Thymus (tissue), 11 donors: ENCODE measurements around the gene CTNND2. TPM values are rescaled to one million over a fixed set of nuclear protein-coding genes. Genes with fewer than 3 reads are reported as not detected.

Experiments used
- DNase-seq, 9 donors: peaks; one replicate each; pipeline ENCODE4 v3.0.0-alpha.2; 2013; ENCODE audit warnings: low spot score in 9 of 9, low read depth in 6 of 9, missing footprints in 1 of 9
- H3K27ac ChIP-seq, 2 donors: one replicate each; pipeline ENCODE4 v1.5.1; 2013; ENCODE audit warnings: control low read depth in 1 of 2, low read depth in 1 of 2, low read length in 1 of 2, mild to moderate bottlenecking in 1 of 2, moderate library complexity in 1 of 2
- H3K27me3 ChIP-seq, 2 donors: one replicate each; pipeline ENCODE4 v1.5.1; 2013; ENCODE audit warnings: low read length in 1 of 2; ENCODE audit not compliant: control insufficient read depth in 2 of 2, insufficient read depth in 1 of 2
- H3K36me3 ChIP-seq, 2 donors: one replicate each; pipeline ENCODE4 v1.5.1; 2013; ENCODE audit warnings: low read length in 1 of 2, mild to moderate bottlenecking in 1 of 2, moderate library complexity in 1 of 2; ENCODE audit not compliant: control insufficient read depth in 2 of 2, insufficient read depth in 2 of 2
- H3K4me1 ChIP-seq, 2 donors: one replicate each; pipeline ENCODE4 v1.5.1; 2013; ENCODE audit warnings: low read length in 2 of 2; ENCODE audit not compliant: control insufficient read depth in 2 of 2, insufficient read depth in 2 of 2
- H3K4me3 ChIP-seq, 2 donors: one replicate each; pipeline ENCODE4 v1.5.1; 2013; ENCODE audit warnings: low read length in 2 of 2, control low read depth in 1 of 2, mild to moderate bottlenecking in 1 of 2
- H3K9me3 ChIP-seq, 2 donors: one replicate each; pipeline ENCODE4 v1.5.1; 2013; ENCODE audit warnings: low read length in 1 of 2, mild to moderate bottlenecking in 1 of 2; ENCODE audit not compliant: control insufficient read depth in 2 of 2, insufficient read depth in 1 of 2
- WGBS: extraction: QIAGEN DNeasy Blood & Tissue Kit; methylation state at CpG from one replicate; pipeline ENCODE4 v1.1.7; 2013; 5-methylcytosine and 5-hydroxymethylcytosine counted together
- polyA plus RNA-seq: library from polyadenylated mRNA; stranded (reverse); fragments of 200-250 nt; gene quantifications from one replicate; pipeline ENCODE4 v1.2.3, GENCODE V29; 2013
- total RNA-seq: library from RNA; stranded (reverse); fragments of 120-200 nt; gene quantifications from one replicate; pipeline ENCODE4 v1.2.4, GENCODE V29; 2013
- donor health status: healthy.

The CTNND2 gene
- total and polyA plus RNA-seq, 2 donors: 0.41 to 0.42 TPM

DNA sequence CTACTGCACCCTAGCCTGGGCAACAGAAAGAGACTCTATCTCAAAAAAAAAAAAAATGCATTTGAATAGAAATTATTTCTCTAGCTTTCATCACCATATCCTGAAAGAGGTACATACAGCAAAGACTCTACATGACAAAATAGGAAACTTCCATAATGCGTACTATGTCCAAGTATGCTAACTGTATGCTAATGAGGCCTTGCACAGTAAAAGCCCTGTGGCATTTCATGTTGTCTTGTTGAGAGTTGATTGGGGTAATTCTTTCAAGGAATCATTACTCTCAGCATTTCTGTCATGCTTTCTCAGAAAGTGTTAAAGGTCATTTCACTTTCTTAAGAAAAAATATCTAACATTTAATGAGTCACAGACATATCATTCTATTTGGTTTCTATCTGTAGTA is 393.4 kb downstream of the CTNND2 start:
- DNase-seq: no peak
- no peak overlapping the region for H3K27ac ChIP-seq

DNA sequence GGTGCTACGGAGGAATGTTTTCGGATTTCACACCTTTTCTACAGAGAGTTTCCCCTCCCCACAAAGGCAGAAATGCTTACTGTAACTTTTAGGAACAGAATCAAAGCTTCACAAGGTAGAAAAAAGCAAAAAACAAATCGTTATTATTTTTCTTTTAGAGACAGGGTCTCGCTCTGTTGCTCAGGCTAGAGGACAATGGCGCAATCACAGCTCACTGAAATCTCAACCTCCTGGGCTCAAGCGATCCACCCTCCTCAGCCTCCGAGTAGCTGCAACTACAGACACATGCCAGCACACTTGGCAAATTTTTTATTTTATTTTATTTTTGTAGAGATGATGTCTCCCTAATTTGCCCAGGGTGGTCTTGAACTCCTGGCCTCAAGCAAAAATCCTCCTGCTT is 394.5 kb downstream of the CTNND2 start:
- H3K4me1 ChIP-seq: no peaks in the 10 kb centered on the region
- no peak overlapping the region for H3K27ac ChIP-seq
- no peaks in the 10 kb centered on the region for H3K9me3 ChIP-seq
- no peak overlapping the region for H3K4me3 ChIP-seq
- DNase-seq: no peak
- H3K27me3 ChIP-seq: no peaks in the 10 kb centered on the region
- no peaks in the 10 kb centered on the region for H3K36me3 ChIP-seq
- WGBS: 92% methylated on average over 7 of the region's 7 CpGs

More for the DNA sequence above, 393.4 kb downstream of the CTNND2 start:
- no peaks in the 10 kb centered on the region for H3K4me1 ChIP-seq
- no peaks in the 10 kb centered on the region for H3K36me3 ChIP-seq
- no peaks in the 10 kb centered on the region for H3K27me3 ChIP-seq
- H3K9me3 ChIP-seq: no peaks in the 10 kb centered on the region
- no peak overlapping the region for H3K4me3 ChIP-seq
- WGBS: 97% methylated on average over 1 of the region's 1 CpG

DNA sequence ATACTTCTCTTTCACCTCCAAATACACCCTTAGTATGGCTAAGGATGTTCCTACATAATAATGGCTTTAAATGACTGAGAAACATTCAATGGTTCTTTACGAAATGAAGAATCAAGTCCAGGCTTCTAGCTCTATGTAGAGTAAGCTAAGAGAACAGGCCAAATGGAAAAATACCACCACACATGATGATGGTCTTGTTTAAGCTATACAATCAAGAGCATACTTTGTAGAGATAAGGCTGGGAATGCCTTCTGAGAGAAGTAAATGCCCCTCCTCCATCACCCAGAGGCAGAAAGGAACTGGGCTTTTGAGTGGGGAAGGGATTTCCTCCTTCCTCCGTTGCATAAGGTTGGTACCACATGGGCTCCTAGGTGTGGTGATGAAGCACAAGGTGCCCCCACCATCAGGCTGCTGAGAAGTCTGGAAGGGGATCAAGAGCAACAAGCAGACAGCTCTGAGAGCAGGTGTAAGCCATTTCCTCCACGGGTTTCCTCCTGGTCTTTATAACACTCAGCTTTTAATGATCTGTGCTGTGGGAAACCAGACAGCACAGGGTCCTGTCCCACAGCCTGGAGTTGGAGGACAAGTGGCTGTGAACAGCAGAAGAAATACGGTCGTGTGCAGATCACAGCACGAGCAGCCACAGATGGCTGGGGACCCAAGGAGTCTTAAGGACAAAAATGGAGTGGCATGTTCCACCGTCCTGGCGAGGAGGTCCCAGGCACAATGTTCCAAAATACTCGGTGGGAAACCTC is 396.9 kb downstream of the CTNND2 start:
- Histone ChIP-seq H3K4me3 (no peak overlapping the region), H3K27ac (no peak overlapping the region), H3K4me1 (no peaks in the 10 kb centered on the region), H3K9me3 (no peaks in the 10 kb centered on the region), H3K36me3 (no peaks in the 10 kb centered on the region), H3K27me3 (no peaks in the 10 kb centered on the region)
- no peak for DNase-seq
- 47% methylated on average over 9 of the region's 9 CpGs for WGBS

DNA sequence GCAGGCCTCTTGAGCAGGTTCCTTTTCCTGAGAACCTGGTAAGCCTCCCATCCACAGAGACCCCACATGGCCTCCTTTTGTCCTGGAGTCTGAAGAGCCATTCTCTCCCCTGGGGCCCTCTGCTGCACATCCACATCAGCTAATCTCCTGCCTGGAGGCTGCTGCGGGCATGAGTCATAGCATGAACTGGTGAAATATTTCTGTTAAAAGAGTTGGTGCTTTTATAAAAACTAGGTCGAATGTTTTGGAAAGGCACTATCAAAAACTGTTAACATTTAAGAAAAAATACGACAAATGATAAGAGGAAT is 399.4 kb downstream of the CTNND2 start:
- 91% methylated on average over 3 of the region's 3 CpGs for WGBS
- Histone ChIP-seq H3K4me1 (no peaks in the 10 kb centered on the region), H3K36me3 (no peaks in the 10 kb centered on the region), H3K4me3 (no peak overlapping the region), H3K27ac (no peak overlapping the region), H3K27me3 (no peaks in the 10 kb centered on the region), H3K9me3 (no peaks in the 10 kb centered on the region)
- no peak for DNase-seq

DNA sequence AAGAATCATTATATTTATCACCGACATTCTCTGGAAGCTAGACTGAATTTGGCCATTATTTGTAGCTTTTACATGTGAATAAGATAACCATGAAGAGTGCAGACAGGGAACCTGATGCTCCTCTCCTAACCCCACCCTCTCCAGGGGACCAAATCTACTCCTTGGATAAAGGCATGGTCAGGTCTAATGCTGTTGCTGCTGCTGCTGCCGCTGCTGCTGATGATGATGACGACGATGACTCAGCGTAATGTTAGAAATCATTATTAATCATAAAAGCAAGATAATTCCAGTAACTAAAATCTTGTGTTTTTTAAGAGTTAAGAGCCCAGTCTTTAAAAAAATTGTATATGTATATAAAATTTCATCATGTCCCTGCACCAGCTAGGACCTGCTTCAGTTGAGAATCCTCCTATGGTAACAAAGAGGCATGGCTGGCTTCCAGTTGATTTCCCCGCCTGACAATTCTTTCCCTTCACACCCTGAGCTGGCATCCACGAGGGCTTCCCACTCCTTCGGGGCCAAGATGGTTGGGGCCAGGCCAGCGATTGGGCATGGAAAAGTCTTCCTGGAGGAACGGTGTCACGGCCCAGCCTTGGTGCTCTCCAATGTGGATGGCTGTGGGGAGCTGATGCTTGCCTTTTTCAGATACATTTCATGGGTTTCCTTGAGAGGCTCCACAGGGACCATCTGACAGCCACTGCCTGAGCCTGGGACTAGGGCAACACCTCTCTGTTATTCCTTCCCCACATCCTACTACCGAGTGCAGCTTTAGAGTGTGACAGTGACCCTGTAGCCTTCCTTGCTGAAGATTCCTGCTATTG is 400.0 kb downstream of the CTNND2 start:
- WGBS: 97% methylated on average over 12 of the region's 12 CpGs

DNA sequence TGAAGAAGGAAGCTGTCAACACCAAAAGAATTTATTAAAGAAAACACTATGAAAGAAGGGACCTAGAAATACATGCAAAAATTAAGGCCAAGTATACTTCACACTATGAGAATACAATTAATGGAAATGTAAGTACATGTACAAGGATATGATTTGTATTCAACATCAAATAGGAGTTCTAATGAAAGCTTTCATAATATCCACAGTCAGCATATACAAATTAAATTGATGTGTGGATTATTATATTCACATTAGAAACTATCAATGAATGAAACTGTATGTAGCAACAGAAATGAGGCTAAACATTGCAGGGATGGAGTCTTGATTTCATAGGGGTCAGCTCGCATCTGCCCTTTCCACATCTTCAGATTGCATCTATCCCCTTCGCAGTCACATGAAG is 401.5 kb downstream of the CTNND2 start:
- H3K4me1 ChIP-seq: no peaks in the 10 kb centered on the region
- WGBS: 94% methylated on average over 2 of the region's 2 CpGs
- H3K27me3 ChIP-seq: no peaks in the 10 kb centered on the region

More for the DNA sequence above, 400.0 kb downstream of the CTNND2 start:
- no peak overlapping the region for H3K27ac ChIP-seq
- no peak for DNase-seq
- no peaks in the 10 kb centered on the region for H3K36me3 ChIP-seq
- no peaks in the 10 kb centered on the region for H3K4me1 ChIP-seq
- no peaks in the 10 kb centered on the region for H3K27me3 ChIP-seq
- no peaks in the 10 kb centered on the region for H3K9me3 ChIP-seq
- no peak overlapping the region for H3K4me3 ChIP-seq

DNA sequence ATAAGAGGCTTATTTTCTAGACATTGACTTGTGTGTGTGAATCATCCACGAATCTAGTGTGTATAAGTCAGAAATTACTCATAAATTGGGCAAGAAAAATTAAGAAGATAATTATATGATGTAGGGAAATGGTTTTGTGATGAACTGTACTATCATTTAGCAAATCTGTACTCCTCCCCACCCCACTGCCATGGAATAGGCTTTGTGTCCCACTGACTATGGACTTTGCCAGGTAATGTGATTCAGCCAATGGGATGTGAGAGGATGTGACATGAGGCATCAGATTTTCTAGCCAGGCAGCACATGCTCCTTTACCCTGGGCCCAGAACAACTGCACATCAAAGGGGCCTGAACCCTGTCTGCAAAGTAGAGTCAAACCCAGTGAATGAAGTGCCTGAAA is 406.6 kb downstream of the CTNND2 start:
- H3K27me3 ChIP-seq: no peaks in the 10 kb centered on the region
- no peaks in the 10 kb centered on the region for H3K9me3 ChIP-seq
- no peaks in the 10 kb centered on the region for H3K36me3 ChIP-seq
- WGBS: 93% methylated on average over 1 of the region's 1 CpG
- DNase-seq: no peak
- H3K27ac ChIP-seq: no peak overlapping the region
- no peaks in the 10 kb centered on the region for H3K4me1 ChIP-seq
- H3K4me3 ChIP-seq: no peak overlapping the region

More for the DNA sequence above, 401.5 kb downstream of the CTNND2 start:
- no peak for DNase-seq
- no peak overlapping the region for H3K4me3 ChIP-seq
- no peaks in the 10 kb centered on the region for H3K9me3 ChIP-seq
- no peaks in the 10 kb centered on the region for H3K36me3 ChIP-seq
- no peak overlapping the region for H3K27ac ChIP-seq

DNA sequence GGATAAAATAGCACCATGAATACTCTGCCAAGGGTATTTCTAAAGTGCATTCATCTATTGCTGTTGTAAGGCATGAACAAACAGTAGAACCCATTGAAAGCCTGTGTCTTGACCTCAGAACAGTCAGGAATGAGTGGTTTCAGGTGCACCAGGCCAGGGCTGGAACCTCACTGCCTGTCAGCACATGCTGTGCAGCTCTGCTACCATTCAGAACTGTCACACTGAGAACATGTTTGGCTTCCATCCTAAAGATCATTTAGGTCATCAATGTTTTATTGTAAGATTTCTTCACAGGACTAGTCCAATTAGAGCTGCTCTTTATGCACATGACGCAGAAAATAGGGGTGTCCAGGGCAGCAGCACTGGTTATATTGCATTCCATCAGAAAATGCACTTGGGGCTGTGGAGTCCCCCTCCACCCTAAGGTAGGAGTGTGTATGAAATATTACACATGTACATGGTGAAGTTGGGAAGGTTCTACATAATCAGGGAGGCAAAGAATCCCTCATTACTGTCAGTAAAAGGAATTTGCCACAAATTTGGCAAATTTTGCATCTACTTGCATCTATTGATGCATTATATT is 408.0 kb downstream of the CTNND2 start:
- Histone ChIP-seq H3K4me1 (no peaks in the 10 kb centered on the region), H3K27ac (no peak overlapping the region), H3K36me3 (no peaks in the 10 kb centered on the region), H3K4me3 (no peak overlapping the region), H3K9me3 (no peaks in the 10 kb centered on the region), H3K27me3 (no peaks in the 10 kb centered on the region)
- DNase-seq: no peak
- WGBS: 95% methylated on average over 1 of the region's 1 CpG

DNA sequence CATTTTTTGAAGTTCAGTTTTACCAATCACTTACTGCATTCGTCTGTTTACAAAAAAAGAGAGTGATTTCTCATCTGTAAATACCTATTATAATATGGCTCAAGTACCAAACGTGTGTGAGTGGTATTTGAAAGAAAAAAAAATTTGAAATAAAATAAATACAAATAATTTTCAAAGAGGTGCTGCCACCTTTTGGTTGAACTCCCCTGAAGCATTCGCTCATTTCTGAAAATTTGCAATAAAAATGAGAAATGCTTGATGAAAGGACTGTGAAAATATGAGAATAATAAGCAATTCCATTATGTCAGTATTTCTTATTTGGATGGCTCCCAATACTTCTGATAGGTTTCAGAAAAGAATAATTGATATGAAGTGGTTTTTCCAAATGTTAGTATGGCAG is 409.9 kb downstream of the CTNND2 start:
- Histone ChIP-seq H3K27me3 (no peaks in the 10 kb centered on the region), H3K4me3 (no peak overlapping the region), H3K9me3 (no peaks in the 10 kb centered on the region), H3K36me3 (no peaks in the 10 kb centered on the region), H3K4me1 (no peaks in the 10 kb centered on the region), H3K27ac (no peak overlapping the region)
- no peak for DNase-seq
- WGBS: 42% methylated on average over 3 of the region's 3 CpGs
